Endothelial cell of umbilical vein (primary cell): ENCODE measurements around the gene RMDN2. TPM values are rescaled to one million over a fixed set of nuclear protein-coding genes. Genes with fewer than 3 reads are reported as not detected.

Source experiments
- BruUV-seq: library from RNA; stranded (reverse); fragments of 400-500 nt; replicated peaks from 2 replicates; lab custom pipeline; 2021; lab: Mats Ljungman, UMichigan
- CTCF ChIA-PET: fragments of 300-600, 350-600 bp; sonication (Branson Sonifier 250); formaldehyde crosslinking; loops from one replicate; lab custom pipeline; 2021; ENCODE audit warnings: antibody characterized with exemption, inconsistent platforms; lab: Charles Lee
- POLR2A ChIA-PET: fragments of 300-600, 350-600 bp; sonication (Branson Sonifier 250); formaldehyde crosslinking; loops from one replicate; lab custom pipeline; 2021; ENCODE audit warnings: antibody characterized with exemption, inconsistent platforms; lab: Charles Lee
- DNase-seq: peaks from one replicate; pipeline ENCODE4 v3.0.0-alpha.2; 2011; ENCODE audit warnings: low read depth, low spot score
- FAIRE-seq: peaks from 2 replicates; lab custom pipeline; 2011; peaks lifted over from hg19 to GRCh38; lab: Jason Lieb, UNC
- H2AFZ ChIP-seq: 2 replicates; pipeline ENCODE4 v1.6.0; 2012; ENCODE audit warnings: low read depth, low read length, control low read depth, inconsistent platforms
- H3K27ac ChIP-seq: 2 replicates; pipeline ENCODE4 v1.5.1; 2011; ENCODE audit warnings: low read depth, mild to moderate bottlenecking, control low read depth, low read length, moderate library complexity; ENCODE audit not compliant: insufficient read depth
- H3K27me3 ChIP-seq, 2 experiments: 2 replicates each; pipeline versions ENCODE4 v1.6.0 to v1.6.1; 2011; ENCODE audit warnings: low read length in 2 of 2, mixed read lengths in 1 of 2; ENCODE audit not compliant: control insufficient read depth in 2 of 2, insufficient read depth in 2 of 2
- H3K36me3 ChIP-seq, 2 experiments: 2 replicates in 1 of 2; 3 replicates in 1 of 2; pipeline ENCODE4 v1.5.1; 2011; ENCODE audit warnings: low read length in 2 of 2, mild to moderate bottlenecking in 1 of 2, moderate library complexity in 1 of 2; ENCODE audit not compliant: control insufficient read depth in 2 of 2, insufficient read depth in 2 of 2; ENCODE audit errors: extremely low read depth in 1 of 2
- H3K4me1 ChIP-seq: 3 replicates; pipeline ENCODE4 v1.5.1; 2011; ENCODE audit warnings: mild to moderate bottlenecking, low read length; ENCODE audit not compliant: control insufficient read depth, insufficient read depth; ENCODE audit errors: extremely low read depth
- H3K4me2 ChIP-seq: 2 replicates; pipeline ENCODE4 v1.6.1; 2011; ENCODE audit warnings: low read length, control low read depth, mixed read lengths; ENCODE audit not compliant: insufficient read depth
- H3K4me3 ChIP-seq, 3 experiments: fragments of 200-600 bp in 1 of 3; sonication (generic), shearing (Covaris generic) in 1 of 3; replicated peaks in 1 of 3; 2 replicates each; pipeline ENCODE4 v1.5.1; 2011 to 2016; ENCODE audit warnings: control low read depth in 3 of 3, low read length in 3 of 3, mild to moderate bottlenecking in 2 of 3, inconsistent platforms in 1 of 3, low read depth in 1 of 3, moderate library complexity in 1 of 3; ENCODE audit not compliant: insufficient read depth in 1 of 3
- H3K79me2 ChIP-seq: 2 replicates; pipeline ENCODE4 v1.6.0; 2012; ENCODE audit warnings: low read length, inconsistent platforms; ENCODE audit not compliant: control insufficient read depth, insufficient read depth
- H3K9ac ChIP-seq: replicated peaks from 2 replicates; pipeline ENCODE3; 2011; ENCODE audit warnings: low read length, control low read depth; ENCODE audit not compliant: insufficient read depth; ENCODE audit errors: extremely low read depth
- H3K9me1 ChIP-seq: replicated peaks from 3 replicates; pipeline ENCODE4 v1.6.0; 2011; ENCODE audit warnings: mild to moderate bottlenecking, low read length; ENCODE audit not compliant: control insufficient read depth, insufficient read depth; ENCODE audit errors: extremely low read depth
- H3K9me3 ChIP-seq: replicated peaks from 2 replicates; pipeline ENCODE4 v1.5.1; 2012; ENCODE audit warnings: low read length, inconsistent platforms; ENCODE audit not compliant: control insufficient read depth, insufficient read depth
- H4K20me1 ChIP-seq: replicated peaks from 2 replicates; pipeline ENCODE3; 2011; ENCODE audit warnings: mild to moderate bottlenecking, low read length; ENCODE audit not compliant: control insufficient read depth, insufficient read depth; ENCODE audit errors: extremely low read depth
- CTCF ChIP-seq, 2 donors: IDR thresholded peaks; 1 replicate in 1 of 2; 2 replicates in 1 of 2; pipeline ENCODE4 v1.5.1; 2011; ENCODE audit warnings: low read length in 2 of 2, mild to moderate bottlenecking in 2 of 2, moderate library complexity in 2 of 2, control low read depth in 1 of 2, inconsistent platforms in 1 of 2, low read depth in 1 of 2; ENCODE audit not compliant: insufficient read depth in 1 of 2; ENCODE audit errors: extremely low read depth in 1 of 2
- EZH2 ChIP-seq: IDR thresholded peaks from 2 replicates; pipeline ENCODE4 v1.6.1; 2012; ENCODE audit warnings: borderline replicate concordance, low read depth, mild to moderate bottlenecking, moderate library complexity, low read length, inconsistent platforms; ENCODE audit not compliant: severe bottlenecking
- FOS ChIP-seq: IDR thresholded peaks from 2 replicates; pipeline ENCODE4 v1.6.1; 2011; ENCODE audit warnings: mild to moderate bottlenecking, low read length, moderate library complexity, borderline replicate concordance; ENCODE audit not compliant: insufficient read depth
- GATA2 ChIP-seq: IDR thresholded peaks from 2 replicates; pipeline ENCODE4 v1.7.0; 2011; ENCODE audit warnings: low read depth, mild to moderate bottlenecking, moderate library complexity, mixed read lengths, low read length; ENCODE audit not compliant: insufficient read length, insufficient read depth
- JUN ChIP-seq: IDR thresholded peaks from 2 replicates; pipeline ENCODE4 v1.6.1; 2011; ENCODE audit warnings: borderline replicate concordance, low read depth; ENCODE audit not compliant: insufficient read length, insufficient read depth
- MAX ChIP-seq: IDR thresholded peaks from 2 replicates; pipeline ENCODE4 v1.6.1; 2011; ENCODE audit not compliant: insufficient read depth, insufficient read length
- MYC ChIP-seq: IDR thresholded peaks from one replicate; pipeline ENCODE4 v1.6.1; 2011; ENCODE audit warnings: mild to moderate bottlenecking, low read depth, low read length
- POLR2A ChIP-seq: IDR thresholded peaks from 2 replicates; pipeline ENCODE4 v1.6.1; 2012; ENCODE audit warnings: low read depth, mild to moderate bottlenecking, control low read depth, low read length
- POLR2AphosphoS5 ChIP-seq: IDR thresholded peaks from 2 replicates; pipeline ENCODE4 v1.6.1; 2012; ENCODE audit warnings: low read depth, mild to moderate bottlenecking, control low read depth, low read length, moderate library complexity; ENCODE audit not compliant: insufficient read depth
- dilution Hi-C: fragments of 300-500 bp; cut with MboI; formaldehyde crosslinking; loops from one replicate; pipeline ENCODE4 v1.15.0; 2019; ENCODE audit warnings: low sequenced_read_pairs; ENCODE audit not compliant: extremely low pct_ligation_motif_present
- intact Hi-C: fragments of 100-400 bp; cut with micrococcal nuclease; formaldehyde crosslinking; loops from one replicate; pipeline ENCODE4 v1.10.0; 2022
- polyA plus RNA-seq, 4 experiments: library from polyadenylated mRNA; depleted of rRNA in 3 of 4; stranded (reverse) in 3 of 4; unstranded in 1 of 4; fragments of >200 nt; gene quantifications; 2 replicates each; pipeline versions ENCODE4 v1.2.1 to v1.2.3, GENCODE V29; 2011 to 2012; ENCODE audit warnings: missing spikeins in 1 of 4
- total RNA-seq: library from RNA; stranded (reverse); gene quantifications from 2 replicates; pipeline ENCODE4 v1.2.3, GENCODE V29; 2021

The RMDN2 gene
- total and polyA plus RNA-seq, 2 donors (not counting 3 experiments of a cell fraction or from before 2014, with no cell fraction given), result 0.97 to 2.8 TPM

- BruUV-seq, result no TSS peak
These were observed 46.9 kb downstream of the RMDN2 start for GRCh38 chr2:37971971-37972370.

More at GRCh38 chr2:37971971-37972370, 46.9 kb downstream of the RMDN2 start:
- Histone ChIP-seq H4K20me1 (no peaks in the 10 kb centered on the region), H2AFZ (no peak overlapping the region), H3K4me1 (no peaks in the 10 kb centered on the region), H3K9me1 (no peaks in the 10 kb centered on the region), H3K9ac (no peak overlapping the region), H3K4me3 (no peak overlapping the region), H3K4me2 (no peak overlapping the region), H3K79me2 (no peaks in the 10 kb centered on the region), H3K36me3 (no peaks in the 10 kb centered on the region), H3K9me3 (no peaks in the 10 kb centered on the region), H3K27me3 (no peaks in the 10 kb centered on the region), H3K27ac (no peak overlapping the region)
- TF ChIP-seq POLR2AphosphoS5 (no peak), MAX (no peak), CTCF (IDR thresholded peaks at IDR 0.05; ENCODE audit: extremely low read depth in 1 of 2, insufficient read depth in 1 of 2, low read depth in 1 of 2, low read length in 2 of 2) (no peak), GATA2 (no peak), POLR2A (no peak), FOS (no peak), JUN (no peak), MYC (no peak), EZH2 (no peak)
- no peak for DNase-seq
- FAIRE-seq, result no peak
- POLR2A ChIA-PET, result no interaction called here
- CTCF ChIA-PET, result no interaction called here
- intact Hi-C loops, result no loop called here
- dilution Hi-C loops, result no loop called here
